GM12878 (cell line): ENCODE measurements around the gene GLI2.

ENCODE experiments used
- ATF3 ChIP-seq: IDR thresholded peaks from 2 replicates; pipeline ENCODE4 v1.6.1; 2011; ENCODE audit warnings: low read depth, mild to moderate bottlenecking, low read length, moderate library complexity, borderline replicate concordance; ENCODE audit errors: extremely low read depth
- BRCA1 ChIP-seq: IDR thresholded peaks from 2 replicates; pipeline ENCODE4 v1.6.1; 2011; ENCODE audit warnings: low read depth, low read length, improper control_type of control experiment
- CHD2 ChIP-seq: IDR thresholded peaks from 2 replicates; pipeline ENCODE4 v1.6.1; 2011; ENCODE audit warnings: low read depth, low read length, improper control_type of control experiment, borderline replicate concordance
- CTCF ChIP-seq, 3 experiments: IDR thresholded peaks in 2 of 3; conservative IDR thresholded peaks in 1 of 3; 2 replicates each; pipeline ENCODE4 v1.5.1; 2011; ENCODE audit warnings: low read depth in 3 of 3, low read length in 3 of 3, mild to moderate bottlenecking in 3 of 3, control low read depth in 2 of 3, moderate library complexity in 2 of 3, inconsistent platforms in 1 of 3, mixed read lengths in 1 of 3; ENCODE audit not compliant: control insufficient read depth in 2 of 3, insufficient read depth in 1 of 3; ENCODE audit errors: extremely low read depth in 1 of 3
- HCFC1 ChIP-seq: fragments of 150-350 bp; IDR thresholded peaks from 2 replicates; pipeline ENCODE4 v1.6.1; 2014; ENCODE audit warnings: low read length
- HSF1 ChIP-seq: fragments of 150-350 bp; IDR thresholded peaks from 2 replicates; pipeline ENCODE4 v1.6.1; 2014; ENCODE audit warnings: mild to moderate bottlenecking, low read depth, low read length
- KAT2A ChIP-seq: conservative IDR thresholded peaks from 2 replicates; pipeline ENCODE4 v1.6.1; 2011; ENCODE audit warnings: low read depth, low read length; ENCODE audit not compliant: control insufficient read depth
- NBN ChIP-seq: fragments of 450-650 bp; IDR thresholded peaks from 2 replicates; pipeline ENCODE4 v1.6.1; 2016
- NRF1 ChIP-seq: conservative IDR thresholded peaks from 2 replicates; pipeline ENCODE4 v1.6.1; 2011; ENCODE audit warnings: mild to moderate bottlenecking, low read depth, low read length, improper control_type of control experiment
- RFX5 ChIP-seq: IDR thresholded peaks from 2 replicates; pipeline ENCODE4 v1.6.1; 2011; ENCODE audit warnings: low read depth, low read length, improper control_type of control experiment
- SKIL ChIP-seq: fragments of 450-650 bp; IDR thresholded peaks from 2 replicates; pipeline ENCODE4 v1.6.1; 2017; ENCODE audit warnings: mild to moderate bottlenecking, low read depth, inconsistent platforms; ENCODE audit not compliant: poor library complexity, severe bottlenecking
- SP1 ChIP-seq: IDR thresholded peaks from one replicate; pipeline ENCODE4 v1.6.1; 2011; ENCODE audit warnings: low read depth, low read length
- ZBED1 ChIP-seq: IDR thresholded peaks from 2 replicates; pipeline ENCODE4 v1.6.1; 2016; ENCODE audit warnings: borderline replicate concordance

- TF ChIP-seq CHD2 (no peak), HCFC1 (no peak), CTCF (IDR thresholded peaks at IDR 0.05 in 2 of 3, conservative IDR thresholded peaks at IDR 0.05 in 1 of 3; ENCODE audit: control insufficient read depth in 2 of 3, extremely low read depth in 1 of 3, insufficient read depth in 1 of 3, low read depth in 3 of 3, low read length in 3 of 3) (no peak), ZBED1 (no peak), NBN (no peak), HSF1 (no peak), KAT2A (no peak), SKIL (no peak), ATF3 (no peak), SP1 (no peak), RFX5 (no peak), NRF1 (no peak), BRCA1 (no peak)
These were observed 15.4 kb upstream of the GLI2 start for GRCh38 chr2:120720231-120720630.
